Endothelial cell of umbilical vein (primary cell): Measurements from ENCODE around the gene TCHP. TPM values are rescaled to one million over a fixed set of nuclear protein-coding genes. Genes with fewer than 3 reads are reported as not detected.

Experiments
- BruUV-seq: library from RNA; stranded (reverse); fragments of 400-500 nt; replicated peaks from 2 replicates; lab custom pipeline; 2021; lab: Mats Ljungman, UMichigan
- CTCF ChIA-PET: fragments of 300-600, 350-600 bp; sonication (Branson Sonifier 250); formaldehyde crosslinking; loops from one replicate; lab custom pipeline; 2021; ENCODE audit warnings: antibody characterized with exemption, inconsistent platforms; lab: Charles Lee
- POLR2A ChIA-PET: fragments of 300-600, 350-600 bp; sonication (Branson Sonifier 250); formaldehyde crosslinking; loops from one replicate; lab custom pipeline; 2021; ENCODE audit warnings: antibody characterized with exemption, inconsistent platforms; lab: Charles Lee
- DNase-seq: peaks from one replicate; pipeline ENCODE4 v3.0.0-alpha.2; 2011; ENCODE audit warnings: low read depth, low spot score
- FAIRE-seq: peaks from 2 replicates; lab custom pipeline; 2011; peaks lifted over from hg19 to GRCh38; lab: Jason Lieb, UNC
- H2AFZ ChIP-seq: 2 replicates; pipeline ENCODE4 v1.6.0; 2012; ENCODE audit warnings: low read depth, low read length, control low read depth, inconsistent platforms
- H3K27ac ChIP-seq: 2 replicates; pipeline ENCODE4 v1.5.1; 2011; ENCODE audit warnings: low read depth, mild to moderate bottlenecking, control low read depth, low read length, moderate library complexity; ENCODE audit not compliant: insufficient read depth
- H3K27me3 ChIP-seq, 2 experiments: 2 replicates each; pipeline versions ENCODE4 v1.6.0 to v1.6.1; 2011; ENCODE audit warnings: low read length in 2 of 2, mixed read lengths in 1 of 2; ENCODE audit not compliant: control insufficient read depth in 2 of 2, insufficient read depth in 2 of 2
- H3K36me3 ChIP-seq, 2 experiments: 2 replicates in 1 of 2; 3 replicates in 1 of 2; pipeline ENCODE4 v1.5.1; 2011; ENCODE audit warnings: low read length in 2 of 2, mild to moderate bottlenecking in 1 of 2, moderate library complexity in 1 of 2; ENCODE audit not compliant: control insufficient read depth in 2 of 2, insufficient read depth in 2 of 2; ENCODE audit errors: extremely low read depth in 1 of 2
- H3K4me1 ChIP-seq: 3 replicates; pipeline ENCODE4 v1.5.1; 2011; ENCODE audit warnings: mild to moderate bottlenecking, low read length; ENCODE audit not compliant: control insufficient read depth, insufficient read depth; ENCODE audit errors: extremely low read depth
- H3K4me2 ChIP-seq: 2 replicates; pipeline ENCODE4 v1.6.1; 2011; ENCODE audit warnings: low read length, control low read depth, mixed read lengths; ENCODE audit not compliant: insufficient read depth
- H3K4me3 ChIP-seq, 3 experiments: fragments of 200-600 bp in 1 of 3; sonication (generic), shearing (Covaris generic) in 1 of 3; replicated peaks in 1 of 3; 2 replicates each; pipeline ENCODE4 v1.5.1; 2011 to 2016; ENCODE audit warnings: control low read depth in 3 of 3, low read length in 3 of 3, mild to moderate bottlenecking in 2 of 3, inconsistent platforms in 1 of 3, low read depth in 1 of 3, moderate library complexity in 1 of 3; ENCODE audit not compliant: insufficient read depth in 1 of 3
- H3K79me2 ChIP-seq: 2 replicates; pipeline ENCODE4 v1.6.0; 2012; ENCODE audit warnings: low read length, inconsistent platforms; ENCODE audit not compliant: control insufficient read depth, insufficient read depth
- H3K9ac ChIP-seq: replicated peaks from 2 replicates; pipeline ENCODE3; 2011; ENCODE audit warnings: low read length, control low read depth; ENCODE audit not compliant: insufficient read depth; ENCODE audit errors: extremely low read depth
- H3K9me1 ChIP-seq: replicated peaks from 3 replicates; pipeline ENCODE4 v1.6.0; 2011; ENCODE audit warnings: mild to moderate bottlenecking, low read length; ENCODE audit not compliant: control insufficient read depth, insufficient read depth; ENCODE audit errors: extremely low read depth
- H3K9me3 ChIP-seq: replicated peaks from 2 replicates; pipeline ENCODE4 v1.5.1; 2012; ENCODE audit warnings: low read length, inconsistent platforms; ENCODE audit not compliant: control insufficient read depth, insufficient read depth
- H4K20me1 ChIP-seq: replicated peaks from 2 replicates; pipeline ENCODE3; 2011; ENCODE audit warnings: mild to moderate bottlenecking, low read length; ENCODE audit not compliant: control insufficient read depth, insufficient read depth; ENCODE audit errors: extremely low read depth
- EZH2 ChIP-seq: IDR thresholded peaks from 2 replicates; pipeline ENCODE4 v1.6.1; 2012; ENCODE audit warnings: borderline replicate concordance, low read depth, mild to moderate bottlenecking, moderate library complexity, low read length, inconsistent platforms; ENCODE audit not compliant: severe bottlenecking
- FOS ChIP-seq: IDR thresholded peaks from 2 replicates; pipeline ENCODE4 v1.6.1; 2011; ENCODE audit warnings: mild to moderate bottlenecking, low read length, moderate library complexity, borderline replicate concordance; ENCODE audit not compliant: insufficient read depth
- GATA2 ChIP-seq: IDR thresholded peaks from 2 replicates; pipeline ENCODE4 v1.7.0; 2011; ENCODE audit warnings: low read depth, mild to moderate bottlenecking, moderate library complexity, mixed read lengths, low read length; ENCODE audit not compliant: insufficient read length, insufficient read depth
- JUN ChIP-seq: IDR thresholded peaks from 2 replicates; pipeline ENCODE4 v1.6.1; 2011; ENCODE audit warnings: borderline replicate concordance, low read depth; ENCODE audit not compliant: insufficient read length, insufficient read depth
- MYC ChIP-seq: IDR thresholded peaks from one replicate; pipeline ENCODE4 v1.6.1; 2011; ENCODE audit warnings: mild to moderate bottlenecking, low read depth, low read length
- POLR2A ChIP-seq: IDR thresholded peaks from 2 replicates; pipeline ENCODE4 v1.6.1; 2012; ENCODE audit warnings: low read depth, mild to moderate bottlenecking, control low read depth, low read length
- POLR2AphosphoS5 ChIP-seq: IDR thresholded peaks from 2 replicates; pipeline ENCODE4 v1.6.1; 2012; ENCODE audit warnings: low read depth, mild to moderate bottlenecking, control low read depth, low read length, moderate library complexity; ENCODE audit not compliant: insufficient read depth
- dilution Hi-C: fragments of 300-500 bp; cut with MboI; formaldehyde crosslinking; loops from one replicate; pipeline ENCODE4 v1.15.0; 2019; ENCODE audit warnings: low sequenced_read_pairs; ENCODE audit not compliant: extremely low pct_ligation_motif_present
- intact Hi-C: fragments of 100-400 bp; cut with micrococcal nuclease; formaldehyde crosslinking; loops from one replicate; pipeline ENCODE4 v1.10.0; 2022
- polyA plus RNA-seq, 4 experiments: library from polyadenylated mRNA; depleted of rRNA in 3 of 4; stranded (reverse) in 3 of 4; unstranded in 1 of 4; fragments of >200 nt; gene quantifications; 2 replicates each; pipeline versions ENCODE4 v1.2.1 to v1.2.3, GENCODE V29; 2011 to 2012; ENCODE audit warnings: missing spikeins in 1 of 4
- total RNA-seq: library from RNA; stranded (reverse); gene quantifications from 2 replicates; pipeline ENCODE4 v1.2.3, GENCODE V29; 2021
- TF ChIP-seq, protein P1 (sequence below): IDR thresholded peaks from 2 replicates; pipeline ENCODE4 v1.6.1; 2011; ENCODE audit not compliant: insufficient read depth, insufficient read length
- TF ChIP-seq, protein P2 (sequence below), 2 donors: IDR thresholded peaks; 1 replicate in 1 of 2; 2 replicates in 1 of 2; pipeline ENCODE4 v1.5.1; 2011; ENCODE audit warnings: low read length in 2 of 2, mild to moderate bottlenecking in 2 of 2, moderate library complexity in 2 of 2, control low read depth in 1 of 2, inconsistent platforms in 1 of 2, low read depth in 1 of 2; ENCODE audit not compliant: insufficient read depth in 1 of 2; ENCODE audit errors: extremely low read depth in 1 of 2

TCHP gene
- total and polyA plus RNA-seq, 2 donors (not counting 3 experiments of a cell fraction or from before 2014, with no cell fraction given), result 12.9 to 24.3 TPM

DNA sequence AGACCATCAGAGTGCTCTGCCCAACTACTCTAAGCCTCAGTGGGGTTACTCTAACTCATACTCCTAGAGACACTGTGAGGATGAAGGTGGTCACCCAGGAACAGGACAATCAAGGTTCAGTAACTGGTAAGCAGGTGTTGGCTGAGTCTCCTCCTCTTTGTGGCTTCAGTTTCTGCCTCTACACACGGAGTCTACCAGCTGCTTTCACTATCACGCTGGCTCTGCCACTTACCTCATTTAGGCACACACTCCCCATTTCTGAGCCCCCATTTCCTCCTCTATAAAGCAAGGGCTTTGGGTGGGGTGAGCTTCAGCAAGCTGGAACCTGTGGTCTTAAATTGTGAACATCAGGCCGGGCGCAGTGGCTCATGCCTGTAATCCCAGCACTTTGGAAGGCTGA is 7.3 kb upstream of the TCHP start:
- ChIA-PET CTCF (interaction anchor here (1.5 kb wide), 1 partner anchor 11 kb away, joined by 3 read pairs; no protein-coding TSS in a partner anchor), POLR2A (interaction anchor here (0.7 kb wide), 1 partner anchor 147 kb away, joined by 5 read pairs; no protein-coding TSS in a partner anchor)
- DNase-seq (no peak), FAIRE-seq (no peak)
- no peak overlapping the region for H2AFZ ChIP-seq
- H3K9ac ChIP-seq, result no peak overlapping the region
- TF ChIP-seq, protein P1, sequence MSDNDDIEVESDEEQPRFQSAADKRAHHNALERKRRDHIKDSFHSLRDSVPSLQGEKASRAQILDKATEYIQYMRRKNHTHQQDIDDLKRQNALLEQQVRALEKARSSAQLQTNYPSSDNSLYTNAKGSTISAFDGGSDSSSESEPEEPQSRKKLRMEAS, result no peak
- no peak for TF ChIP-seq POLR2A
- H3K79me2 ChIP-seq, result no peaks in the 10 kb centered on the region
- no peaks in the 10 kb centered on the region for H3K27me3 ChIP-seq
- H3K4me1 ChIP-seq, result peaks cover 22% of the 10 kb centered on the region
- intact Hi-C loops (no loop called here), dilution Hi-C loops (no loop called here)
- no peaks in the 10 kb centered on the region for H3K9me3 ChIP-seq
- H4K20me1 ChIP-seq, result no peaks in the 10 kb centered on the region
- H3K4me3 ChIP-seq, result no peak overlapping the region
- no peaks in the 10 kb centered on the region for H3K9me1 ChIP-seq
- H3K36me3 ChIP-seq, result no peaks in the 10 kb centered on the region
- H3K4me2 ChIP-seq, result no peak overlapping the region
- BruUV-seq, result no TSS peak
- H3K27ac ChIP-seq, result no peak overlapping the region

DNA sequence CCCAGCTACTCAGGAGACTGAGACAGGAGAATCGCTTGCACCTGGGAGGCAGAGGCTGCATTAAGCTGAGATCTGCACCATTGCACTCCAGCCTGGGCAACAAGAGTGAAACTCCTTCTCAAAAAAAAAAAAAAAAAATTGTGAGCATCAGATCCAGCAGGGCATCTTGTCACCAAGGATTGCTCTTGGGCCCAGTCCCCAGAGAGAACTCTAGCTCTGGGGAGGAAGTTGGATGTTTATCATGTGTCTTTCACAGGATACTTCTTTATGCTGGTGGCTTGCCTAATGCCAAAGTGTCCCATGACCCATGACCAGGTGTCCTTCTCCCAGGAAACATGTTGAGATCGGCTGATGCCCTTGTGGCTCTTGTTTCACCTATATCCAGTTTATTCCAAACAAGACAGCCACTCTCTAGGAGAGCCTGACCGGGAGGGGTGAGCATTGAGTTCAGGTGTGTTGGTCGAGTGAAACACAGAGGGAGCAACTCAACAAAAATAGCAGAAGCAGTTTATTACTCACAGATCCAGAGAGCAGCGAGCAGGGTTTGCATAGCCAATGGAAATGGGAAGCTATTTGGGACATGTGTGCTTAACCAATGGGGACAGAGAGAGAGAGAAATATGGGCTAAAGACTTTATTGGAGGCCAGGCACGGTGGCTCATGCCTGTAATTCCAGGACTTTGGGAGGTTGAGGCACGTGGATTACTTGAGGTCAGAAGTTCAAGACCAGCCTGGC is 6.6 kb upstream of the TCHP start:
- POLR2A ChIA-PET, result interaction anchor here (0.7 kb wide), 1 partner anchor 146 kb away, joined by 5 read pairs; no protein-coding TSS in a partner anchor
- no peak overlapping the region for H2AFZ ChIP-seq
- no peaks in the 10 kb centered on the region for H3K79me2 ChIP-seq
- no peak for TF ChIP-seq GATA2
- no peak for TF ChIP-seq POLR2A
- TF ChIP-seq, protein P1, result no peak
- TF ChIP-seq POLR2AphosphoS5, result no peak
- TF ChIP-seq EZH2, result no peak
- no peak for TF ChIP-seq MYC
- TF ChIP-seq FOS, result no peak
- TF ChIP-seq, protein P2, sequence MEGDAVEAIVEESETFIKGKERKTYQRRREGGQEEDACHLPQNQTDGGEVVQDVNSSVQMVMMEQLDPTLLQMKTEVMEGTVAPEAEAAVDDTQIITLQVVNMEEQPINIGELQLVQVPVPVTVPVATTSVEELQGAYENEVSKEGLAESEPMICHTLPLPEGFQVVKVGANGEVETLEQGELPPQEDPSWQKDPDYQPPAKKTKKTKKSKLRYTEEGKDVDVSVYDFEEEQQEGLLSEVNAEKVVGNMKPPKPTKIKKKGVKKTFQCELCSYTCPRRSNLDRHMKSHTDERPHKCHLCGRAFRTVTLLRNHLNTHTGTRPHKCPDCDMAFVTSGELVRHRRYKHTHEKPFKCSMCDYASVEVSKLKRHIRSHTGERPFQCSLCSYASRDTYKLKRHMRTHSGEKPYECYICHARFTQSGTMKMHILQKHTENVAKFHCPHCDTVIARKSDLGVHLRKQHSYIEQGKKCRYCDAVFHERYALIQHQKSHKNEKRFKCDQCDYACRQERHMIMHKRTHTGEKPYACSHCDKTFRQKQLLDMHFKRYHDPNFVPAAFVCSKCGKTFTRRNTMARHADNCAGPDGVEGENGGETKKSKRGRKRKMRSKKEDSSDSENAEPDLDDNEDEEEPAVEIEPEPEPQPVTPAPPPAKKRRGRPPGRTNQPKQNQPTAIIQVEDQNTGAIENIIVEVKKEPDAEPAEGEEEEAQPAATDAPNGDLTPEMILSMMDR (IDR thresholded peaks at IDR 0.05; ENCODE audit: extremely low read depth in 1 of 2, insufficient read depth in 1 of 2, low read depth in 1 of 2, low read length in 2 of 2), result no peak
- no peak for TF ChIP-seq JUN
- H3K9me3 ChIP-seq, result no peaks in the 10 kb centered on the region
- DNase-seq (no peak), FAIRE-seq (no peak)
- H3K36me3 ChIP-seq, result no peaks in the 10 kb centered on the region
- no TSS peak for BruUV-seq
- no peak overlapping the region for H3K27ac ChIP-seq
- dilution Hi-C loops, result no loop called here
- H3K9ac ChIP-seq, result no peak overlapping the region
- no peak overlapping the region for H3K4me2 ChIP-seq
- H3K9me1 ChIP-seq, result no peaks in the 10 kb centered on the region
- intact Hi-C loops, result no loop called here
- H4K20me1 ChIP-seq, result no peaks in the 10 kb centered on the region
- H3K27me3 ChIP-seq, result no peaks in the 10 kb centered on the region
- peaks cover 15% of the 10 kb centered on the region for H3K4me1 ChIP-seq
- no peak overlapping the region for H3K4me3 ChIP-seq
- CTCF ChIA-PET, result interaction anchor here (1.5 kb wide), 1 partner anchor 10 kb away, joined by 3 read pairs; no protein-coding TSS in a partner anchor
